ENCODE data around the gene IGFBPL1. TPM values are rescaled to one million over a fixed set of nuclear protein-coding genes. Genes with fewer than 3 reads are reported as not detected.

The IGFBPL1 gene
- total and polyA plus RNA-seq, 2 of the 13 experiments (the other 11 are each of a cell fraction or from before 2014, with no cell fraction given) = 0.24 TPM; not detected in 1

DNA sequence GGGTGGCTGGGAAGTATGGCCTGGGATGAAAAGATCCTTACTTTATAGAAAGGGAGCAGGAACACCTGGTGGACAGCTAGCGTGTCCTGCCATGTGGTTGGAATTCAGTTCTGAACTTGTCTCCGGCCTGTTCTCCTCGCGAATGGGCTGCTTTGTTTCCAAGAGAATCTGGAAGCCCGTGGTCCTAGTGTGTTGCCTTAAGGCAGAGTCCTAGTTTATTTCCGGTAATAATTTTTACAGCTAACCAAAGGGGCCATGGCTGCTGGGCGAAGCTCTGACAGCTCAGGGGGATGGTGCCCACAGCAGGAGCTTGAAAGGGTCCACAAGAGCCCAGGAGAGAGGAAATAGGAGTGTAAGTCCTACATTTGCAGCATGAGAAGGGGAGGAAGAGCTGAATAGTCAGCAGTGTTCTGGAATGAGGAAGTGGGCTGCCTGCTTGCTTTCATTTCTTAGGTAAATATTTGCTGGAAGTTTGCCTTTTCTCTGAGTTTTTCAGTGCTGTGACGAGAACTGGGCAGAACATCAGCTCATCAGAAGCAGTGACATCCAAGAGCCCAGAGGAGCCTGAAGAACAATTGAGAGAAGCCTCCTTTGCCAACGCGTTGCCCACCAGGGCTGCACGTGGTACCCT, 13.1 kb upstream of the IGFBPL1 start (continued):
- TF ChIP-seq NFIB (CRISPR knock-in tag; IDR thresholded peaks at IDR 0.05; ENCODE audit: borderline replicate concordance) = no peak
- no peak for TF ChIP-seq HNRNPUL1 (IDR thresholded peaks at IDR 0.05; ENCODE audit: low read depth, low read length)
- TF ChIP-seq, protein P1, sequence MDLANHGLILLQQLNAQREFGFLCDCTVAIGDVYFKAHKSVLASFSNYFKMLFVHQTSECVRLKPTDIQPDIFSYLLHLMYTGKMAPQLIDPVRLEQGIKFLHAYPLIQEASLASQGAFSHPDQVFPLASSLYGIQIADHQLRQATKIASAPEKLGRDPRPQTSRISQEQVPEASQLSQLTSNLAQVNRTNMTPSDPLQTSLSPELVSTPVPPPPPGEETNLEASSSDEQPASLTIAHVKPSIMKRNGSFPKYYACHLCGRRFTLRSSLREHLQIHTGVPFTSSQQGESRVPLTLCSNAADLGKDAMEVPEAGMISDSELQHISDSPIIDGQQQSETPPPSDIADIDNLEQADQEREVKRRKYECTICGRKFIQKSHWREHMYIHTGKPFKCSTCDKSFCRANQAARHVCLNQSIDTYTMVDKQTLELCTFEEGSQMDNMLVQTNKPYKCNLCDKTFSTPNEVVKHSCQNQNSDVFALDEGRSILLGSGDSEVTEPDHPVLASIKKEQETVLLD (CRISPR knock-in tag; IDR thresholded peaks at IDR 0.05; ENCODE audit: low read depth) = no peak
- TF ChIP-seq THAP11 (CRISPR knock-in tag; IDR thresholded peaks at IDR 0.05) = peak; percentile 53; the same call in 1 of the 2 replicates
- TF ChIP-seq, protein P2, sequence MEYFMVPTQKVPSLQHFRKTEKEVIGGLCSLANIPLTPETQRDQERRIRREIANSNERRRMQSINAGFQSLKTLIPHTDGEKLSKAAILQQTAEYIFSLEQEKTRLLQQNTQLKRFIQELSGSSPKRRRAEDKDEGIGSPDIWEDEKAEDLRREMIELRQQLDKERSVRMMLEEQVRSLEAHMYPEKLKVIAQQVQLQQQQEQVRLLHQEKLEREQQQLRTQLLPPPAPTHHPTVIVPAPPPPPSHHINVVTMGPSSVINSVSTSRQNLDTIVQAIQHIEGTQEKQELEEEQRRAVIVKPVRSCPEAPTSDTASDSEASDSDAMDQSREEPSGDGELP (IDR thresholded peaks at IDR 0.05; ENCODE audit: borderline replicate concordance, low read depth) = peak; percentile 70; the same call in 1 of the 2 replicates
- peak; percentile 58 for TF ChIP-seq POLR2AphosphoS5 (IDR thresholded peaks at IDR 0.05; ENCODE audit: low read depth, low read length)
- TF ChIP-seq ARNTL (CRISPR knock-in tag; IDR thresholded peaks at IDR 0.05) = no peak
- TF ChIP-seq ERF (CRISPR knock-in tag; IDR thresholded peaks at IDR 0.05) = peak; percentile 57; the same call in 1 of the 2 replicates
- TF ChIP-seq FOXK1 (CRISPR knock-in tag; IDR thresholded peaks at IDR 0.05; ENCODE audit: borderline replicate concordance, low read depth) = peak; percentile 65; the same call in 1 of the 2 replicates
- TF ChIP-seq ZNF614 (CRISPR knock-in tag; IDR thresholded peaks at IDR 0.05; ENCODE audit: borderline replicate concordance) = peak; percentile 76; the same call in 1 of the 2 replicates
- peak; percentile 48 for TF ChIP-seq ZMYM3 (CRISPR knock-in tag; IDR thresholded peaks at IDR 0.05)
- TF ChIP-seq SP2 (CRISPR knock-in tag; IDR thresholded peaks at IDR 0.05) = peak; percentile 20; the same call in 1 of the 2 replicates
- 0 out of 2 replicates have a peak, but pooled peaks have one; percentile 52 for TF ChIP-seq TSC22D2 (CRISPR knock-in tag; IDR thresholded peaks at IDR 0.05; ENCODE audit: borderline replicate concordance)
- peak; percentile 64; the same call in 1 of the 2 replicates for TF ChIP-seq RCOR2 (CRISPR knock-in tag; IDR thresholded peaks at IDR 0.05)
- 0 out of 2 replicates have a peak, but pooled peaks have one; percentile 6 for TF ChIP-seq WIZ (CRISPR knock-in tag; IDR thresholded peaks at IDR 0.05)
- TF ChIP-seq TP53 (CRISPR knock-in tag; conservative IDR thresholded peaks at IDR 0.05) = no peak
- TF ChIP-seq, protein P3, sequence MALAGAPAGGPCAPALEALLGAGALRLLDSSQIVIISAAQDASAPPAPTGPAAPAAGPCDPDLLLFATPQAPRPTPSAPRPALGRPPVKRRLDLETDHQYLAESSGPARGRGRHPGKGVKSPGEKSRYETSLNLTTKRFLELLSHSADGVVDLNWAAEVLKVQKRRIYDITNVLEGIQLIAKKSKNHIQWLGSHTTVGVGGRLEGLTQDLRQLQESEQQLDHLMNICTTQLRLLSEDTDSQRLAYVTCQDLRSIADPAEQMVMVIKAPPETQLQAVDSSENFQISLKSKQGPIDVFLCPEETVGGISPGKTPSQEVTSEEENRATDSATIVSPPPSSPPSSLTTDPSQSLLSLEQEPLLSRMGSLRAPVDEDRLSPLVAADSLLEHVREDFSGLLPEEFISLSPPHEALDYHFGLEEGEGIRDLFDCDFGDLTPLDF (CRISPR knock-in tag; IDR thresholded peaks at IDR 0.05) = no peak
- peak; percentile 86; the same call in 1 of the 2 replicates for TF ChIP-seq ZNF501 (CRISPR knock-in tag; IDR thresholded peaks at IDR 0.05)
- peak; percentile 58; the same call in 1 of the 2 replicates for TF ChIP-seq MED1 (CRISPR knock-in tag; IDR thresholded peaks at IDR 0.05)
- TF ChIP-seq MIXL1 (CRISPR knock-in tag; IDR thresholded peaks at IDR 0.05) = 0 out of 2 replicates have a peak, but pooled peaks have one; percentile 37
- TF ChIP-seq SP140L (CRISPR knock-in tag; IDR thresholded peaks at IDR 0.05; ENCODE audit: borderline replicate concordance) = 0 out of 2 replicates have a peak, but pooled peaks have one; percentile 51
- TF ChIP-seq ZNF367 (CRISPR knock-in tag; IDR thresholded peaks at IDR 0.05; ENCODE audit: borderline replicate concordance) = no peak
- TF ChIP-seq ZKSCAN8 (CRISPR knock-in tag; IDR thresholded peaks at IDR 0.05; ENCODE audit: borderline replicate concordance) = no peak
- no peak for TF ChIP-seq ZNF382 (CRISPR knock-in tag; IDR thresholded peaks at IDR 0.05; ENCODE audit: borderline replicate concordance)
- no peak for TF ChIP-seq SIX1 (CRISPR knock-in tag; IDR thresholded peaks at IDR 0.05; ENCODE audit: borderline replicate concordance)
- TF ChIP-seq IRF2 (CRISPR knock-in tag; IDR thresholded peaks at IDR 0.05) = peak; percentile 72
- TF ChIP-seq, protein P4, sequence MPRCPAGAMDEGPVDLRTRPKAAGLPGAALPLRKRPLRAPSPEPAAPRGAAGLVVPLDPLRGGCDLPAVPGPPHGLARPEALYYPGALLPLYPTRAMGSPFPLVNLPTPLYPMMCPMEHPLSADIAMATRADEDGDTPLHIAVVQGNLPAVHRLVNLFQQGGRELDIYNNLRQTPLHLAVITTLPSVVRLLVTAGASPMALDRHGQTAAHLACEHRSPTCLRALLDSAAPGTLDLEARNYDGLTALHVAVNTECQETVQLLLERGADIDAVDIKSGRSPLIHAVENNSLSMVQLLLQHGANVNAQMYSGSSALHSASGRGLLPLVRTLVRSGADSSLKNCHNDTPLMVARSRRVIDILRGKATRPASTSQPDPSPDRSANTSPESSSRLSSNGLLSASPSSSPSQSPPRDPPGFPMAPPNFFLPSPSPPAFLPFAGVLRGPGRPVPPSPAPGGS (CRISPR knock-in tag; IDR thresholded peaks at IDR 0.05) = no peak

Measured in HepG2 (cell line).